Fibroblast of lung (primary cell): Measurements from ENCODE around the gene C3orf85. TPM values are rescaled to one million over a fixed set of nuclear protein-coding genes. Genes with fewer than 3 reads are reported as not detected.

Source experiments
- DNase-seq, 2 donors: peaks; one replicate each; pipeline versions ENCODE4 v3.0.0 to v3.0.0-alpha.2; 2010; ENCODE audit warnings: low read depth in 2 of 2
- H2AFZ ChIP-seq: 2 replicates; pipeline ENCODE4 v1.5.1; 2012; ENCODE audit warnings: low read length, control low read depth, inconsistent platforms
- H3K27ac ChIP-seq: 2 replicates; pipeline ENCODE4 v1.5.1; 2011; ENCODE audit warnings: low read length, control low read depth; ENCODE audit not compliant: insufficient read depth
- H3K27me3 ChIP-seq: 2 replicates; pipeline ENCODE4 v1.5.1; 2011; ENCODE audit warnings: mild to moderate bottlenecking, low read length; ENCODE audit not compliant: control insufficient read depth, insufficient read depth
- H3K36me3 ChIP-seq: 2 replicates; pipeline ENCODE4 v1.5.1; 2011; ENCODE audit warnings: low read length; ENCODE audit not compliant: control insufficient read depth, insufficient read depth
- H3K4me1 ChIP-seq: 2 replicates; pipeline ENCODE4 v1.5.1; 2011; ENCODE audit warnings: low read length; ENCODE audit not compliant: control insufficient read depth, insufficient read depth; ENCODE audit errors: extremely low read depth
- H3K4me2 ChIP-seq: 2 replicates; pipeline ENCODE4 v1.5.1; 2011; ENCODE audit warnings: low read length, control low read depth; ENCODE audit not compliant: insufficient read depth; ENCODE audit errors: extremely low read depth
- H3K4me3 ChIP-seq, 4 experiments: fragments of 200-600 bp in 1 of 4; sonication (generic) in 1 of 4; replicated peaks in 1 of 4; 2 replicates each; pipeline ENCODE4 v1.5.1; 2011 to 2016; ENCODE audit warnings: low read length in 4 of 4, low read depth in 3 of 4, mild to moderate bottlenecking in 3 of 4, control low read depth in 2 of 4, inconsistent platforms in 1 of 4, mixed read lengths in 1 of 4; ENCODE audit not compliant: insufficient read depth in 1 of 4; ENCODE audit errors: control extremely low read depth in 1 of 4
- H3K79me2 ChIP-seq: 2 replicates; pipeline ENCODE4 v1.5.1; 2012; ENCODE audit warnings: mild to moderate bottlenecking, low read length, inconsistent platforms; ENCODE audit not compliant: control insufficient read depth, insufficient read depth
- H3K9ac ChIP-seq: 2 replicates; pipeline ENCODE4 v1.5.1; 2011; ENCODE audit warnings: mild to moderate bottlenecking, low read length, control low read depth; ENCODE audit not compliant: insufficient read depth
- H3K9me3 ChIP-seq: 2 replicates; pipeline ENCODE4 v1.5.1; 2012; ENCODE audit warnings: low read depth, low read length; ENCODE audit not compliant: control insufficient read depth, insufficient read depth
- H4K20me1 ChIP-seq: 2 replicates; pipeline ENCODE4 v1.5.1; 2011; ENCODE audit warnings: low read length; ENCODE audit not compliant: control insufficient read depth, insufficient read depth; ENCODE audit errors: extremely low read depth
- CTCF ChIP-seq, 2 donors: IDR thresholded peaks in 1 of 2; conservative IDR thresholded peaks in 1 of 2; 1 replicate in 1 of 2; 2 replicates in 1 of 2; pipeline ENCODE4 v1.5.1; 2011 to 2012; ENCODE audit warnings: low read length in 2 of 2, control low read depth in 1 of 2, inconsistent platforms in 1 of 2, low read depth in 1 of 2, mild to moderate bottlenecking in 1 of 2
- EZH2 ChIP-seq: IDR thresholded peaks from 2 replicates; pipeline ENCODE4 v1.5.1; 2012; ENCODE audit warnings: low read length, control low read depth, mild to moderate bottlenecking; ENCODE audit errors: missing control alignments
- polyA plus RNA-seq, 2 donors: library from polyadenylated mRNA; depleted of rRNA in 1 of 2; stranded (reverse) in 1 of 2; unstranded in 1 of 2; fragments of >200 nt; gene quantifications; 2 replicates each; pipeline ENCODE4 v1.2.1, GENCODE V29; 2011 to 2012; ENCODE audit warnings: missing spikeins in 1 of 2
- total RNA-seq: library from RNA; depleted of rRNA; stranded (reverse); fragments of >200 nt; gene quantifications from 2 replicates; pipeline ENCODE4 v1.2.1, GENCODE V29; 2014

The C3orf85 gene
- total and polyA plus RNA-seq, 2 donors (not counting 1 experiment from before 2014, with no cell fraction given), result not detected

- Histone ChIP-seq H3K9ac (no peak overlapping the region), H3K9me3 (no peaks in the 10 kb centered on the region), H3K4me2 (no peak overlapping the region), H3K36me3 (no peaks in the 10 kb centered on the region), H3K4me3 (no peak overlapping the region), H2AFZ (no peak overlapping the region), H3K27ac (no peak overlapping the region), H3K79me2 (no peaks in the 10 kb centered on the region), H3K4me1 (no peaks in the 10 kb centered on the region), H3K27me3 (no peaks in the 10 kb centered on the region), H4K20me1 (no peaks in the 10 kb centered on the region)
- no peak for DNase-seq
- TF ChIP-seq EZH2, result no peak
- TF ChIP-seq CTCF (conservative IDR thresholded peaks at IDR 0.05 in 1 of 2, IDR thresholded peaks at IDR 0.05 in 1 of 2; ENCODE audit: low read depth in 1 of 2, low read length in 2 of 2), result no peak
These were observed 1.2 kb downstream of the C3orf85 start for GRCh38 chr3:109137761-109138160.

- no peak overlapping the region for H3K4me3 ChIP-seq
- no peaks in the 10 kb centered on the region for H3K79me2 ChIP-seq
- H3K4me1 ChIP-seq, result no peaks in the 10 kb centered on the region
- H3K27me3 ChIP-seq, result no peaks in the 10 kb centered on the region
- no peak overlapping the region for H3K4me2 ChIP-seq
- no peak for TF ChIP-seq CTCF (conservative IDR thresholded peaks at IDR 0.05 in 1 of 2, IDR thresholded peaks at IDR 0.05 in 1 of 2; ENCODE audit: low read depth in 1 of 2, low read length in 2 of 2)
- no peak for TF ChIP-seq EZH2
- no peak overlapping the region for H3K27ac ChIP-seq
- no peak for DNase-seq
- H2AFZ ChIP-seq, result no peak overlapping the region
- H3K9me3 ChIP-seq, result no peaks in the 10 kb centered on the region
- no peaks in the 10 kb centered on the region for H4K20me1 ChIP-seq
- H3K9ac ChIP-seq, result no peak overlapping the region
- H3K36me3 ChIP-seq, result no peaks in the 10 kb centered on the region
These were observed 3.8 kb downstream of the C3orf85 start for GRCh38 chr3:109140318-109140717.

GRCh38 chr3:109143646-109144045 is 7.1 kb downstream of the C3orf85 start:
- no peak overlapping the region for H3K27ac ChIP-seq
- DNase-seq, result no peak
- no peak for TF ChIP-seq CTCF (conservative IDR thresholded peaks at IDR 0.05 in 1 of 2, IDR thresholded peaks at IDR 0.05 in 1 of 2; ENCODE audit: low read depth in 1 of 2, low read length in 2 of 2)

More at GRCh38 chr3:109143646-109144045, 7.1 kb downstream of the C3orf85 start:
- no peaks in the 10 kb centered on the region for H3K4me1 ChIP-seq
- no peaks in the 10 kb centered on the region for H4K20me1 ChIP-seq
- no peaks in the 10 kb centered on the region for H3K79me2 ChIP-seq
- no peaks in the 10 kb centered on the region for H3K36me3 ChIP-seq
- H2AFZ ChIP-seq, result no peak overlapping the region
- H3K4me2 ChIP-seq, result no peak overlapping the region
- no peaks in the 10 kb centered on the region for H3K9me3 ChIP-seq
- H3K27me3 ChIP-seq, result no peaks in the 10 kb centered on the region
- H3K4me3 ChIP-seq, result no peak overlapping the region
- no peak overlapping the region for H3K9ac ChIP-seq
